K562 (cell line): Measurements from ENCODE around the gene CCNL2. TPM values are rescaled to one million over a fixed set of nuclear protein-coding genes. Genes with fewer than 3 reads are reported as not detected.

Source experiments
- ATAC-seq: fragments of 200-7000 bp; cut with Tn5 transposase; 3 replicates; pipeline ENCODE4 v1.9.1; 2020; ENCODE audit warnings: moderate library complexity
- BruUV-seq: library from RNA; stranded (reverse); fragments of 400-500 nt; replicated peaks from 2 replicates; lab custom pipeline; 2021; lab: Mats Ljungman, UMichigan
- CTCF ChIA-PET: fragments of 300-600 bp; formaldehyde crosslinking; extraction: SDS; loops from one replicate; lab custom pipeline; 2021; ENCODE audit warnings: low intra/inter-chr PET ratio; lab: Yijun Ruan, JAX
- POLR2A ChIA-PET: fragments of 300-600, 350-650 bp; sonication (Branson Sonifier 250); formaldehyde crosslinking; extraction: SDS; loops from one replicate; lab custom pipeline; 2021; ENCODE audit warnings: antibody characterized with exemption, inconsistent platforms; lab: Yijun Ruan, JAX
- DNase-seq, 4 experiments: peaks; one replicate each; pipeline versions ENCODE4 v3.0.0 to v3.0.0-alpha.2; 2011 to 2018; ENCODE audit warnings: low spot score in 3 of 4, mixed read lengths in 3 of 4; ENCODE audit errors: extremely low read depth in 1 of 4
- FAIRE-seq: peaks from 2 replicates; lab custom pipeline; 2011; peaks lifted over from hg19 to GRCh38; lab: Jason Lieb, UNC
- H2AFZ ChIP-seq: 2 replicates; pipeline ENCODE4 v1.6.0; 2011; ENCODE audit warnings: low read depth, low read length, control low read depth, inconsistent platforms
- H3K27ac ChIP-seq: fragments of 200-600 bp; 3 replicates; pipeline ENCODE4 v1.8.0; 2011; ENCODE audit warnings: low read depth, mild to moderate bottlenecking, control low read depth, inconsistent platforms, low read length, moderate library complexity, mixed read lengths; ENCODE audit errors: extremely low read depth
- H3K27me3 ChIP-seq, 2 experiments: fragments of 300-600 bp in 1 of 2; 2 replicates in 1 of 2; 3 replicates in 1 of 2; pipeline versions ENCODE4 v1.6.0 to v1.8.0; 2011; ENCODE audit warnings: inconsistent platforms in 2 of 2, low read length in 2 of 2, mild to moderate bottlenecking in 1 of 2, mixed read lengths in 1 of 2, moderate library complexity in 1 of 2; ENCODE audit not compliant: control insufficient read depth in 2 of 2, insufficient read depth in 2 of 2
- H3K36me3 ChIP-seq: fragments of 300-600 bp; 3 replicates; pipeline ENCODE4 v1.8.0; 2011; ENCODE audit warnings: mild to moderate bottlenecking, low read length, inconsistent platforms; ENCODE audit not compliant: control insufficient read depth, insufficient read depth
- H3K4me1 ChIP-seq, 2 experiments: fragments of 200-600 bp in 1 of 2; replicated peaks in 1 of 2; 2 replicates in 1 of 2; 3 replicates in 1 of 2; pipeline versions ENCODE4 v1.5.1 to v1.8.0; 2011; ENCODE audit warnings: inconsistent platforms in 2 of 2, low read length in 2 of 2, mild to moderate bottlenecking in 1 of 2, mixed read lengths in 1 of 2, moderate library complexity in 1 of 2; ENCODE audit not compliant: control insufficient read depth in 2 of 2, insufficient read depth in 2 of 2
- H3K4me2 ChIP-seq: 2 replicates; pipeline ENCODE4 v1.6.1; 2011; ENCODE audit warnings: low read length, control low read depth, inconsistent platforms, mixed read lengths; ENCODE audit not compliant: insufficient read depth
- H3K4me3 ChIP-seq: fragments of 200-600 bp; sonication (generic), shearing (Covaris generic); 2 replicates; pipeline ENCODE4 v1.5.1; 2016; ENCODE audit warnings: control low read depth, inconsistent platforms
- H3K79me2 ChIP-seq: fragments of 200-600 bp; 3 replicates; pipeline ENCODE4 v1.8.0; 2011; ENCODE audit warnings: low read length, inconsistent platforms; ENCODE audit not compliant: control insufficient read depth, insufficient read depth
- H3K9ac ChIP-seq, 2 experiments: 2 replicates each; pipeline versions ENCODE4 v1.6.0 to v1.6.1; 2011; ENCODE audit warnings: low read depth in 2 of 2, low read length in 2 of 2, control low read depth in 1 of 2, inconsistent platforms in 1 of 2, mild to moderate bottlenecking in 1 of 2, mixed read lengths in 1 of 2; ENCODE audit not compliant: insufficient read depth in 1 of 2
- H3K9me1 ChIP-seq: one replicate; pipeline ENCODE4 v1.6.0; 2011; ENCODE audit warnings: inconsistent platforms, mild to moderate bottlenecking, low read length, moderate library complexity; ENCODE audit not compliant: control insufficient read depth, insufficient read depth
- H3K9me3 ChIP-seq: replicated peaks from 2 replicates; pipeline ENCODE4 v1.5.1; 2011; ENCODE audit warnings: low read depth, low read length, inconsistent platforms; ENCODE audit not compliant: control insufficient read depth, insufficient read depth
- H4K20me1 ChIP-seq: replicated peaks from 2 replicates; pipeline ENCODE4 v1.6.1; 2011; ENCODE audit warnings: low read length, inconsistent platforms, mixed read lengths; ENCODE audit not compliant: control insufficient read depth, insufficient read depth
- ARID3B ChIP-seq: fragments of 250-450 bp; sonication (Bioruptor Pico); IDR thresholded peaks from 2 replicates; pipeline ENCODE4 v1.4.0; 2020; ENCODE audit warnings: borderline replicate concordance
- PML ChIP-seq: IDR thresholded peaks from 2 replicates; pipeline ENCODE4 v1.6.1; 2012; ENCODE audit warnings: low read length, inconsistent platforms
- RBFOX2 ChIP-seq: fragments of 200-400 bp; formaldehyde crosslinking; IDR thresholded peaks from 2 replicates; pipeline ENCODE4 v1.6.1; 2017; ENCODE audit warnings: low read depth, mild to moderate bottlenecking, low read length, moderate library complexity
- WGBS: fragments of 100-300 bp; shearing (Covaris generic); methylation state at CpG from one replicate; pipeline ENCODE4 v1.1.6; 2016; ENCODE audit warnings: low coverage, mixed read lengths; ENCODE audit not compliant: insufficient coverage; ENCODE audit errors: missing lambda C conversion rate; 5-methylcytosine and 5-hydroxymethylcytosine counted together
- in situ Hi-C: fragments of 300-500 bp; cut with MboI; formaldehyde crosslinking; loops from 4 replicates; pipeline ENCODE4 v1.15.0; 2018; ENCODE audit warnings: inconsistent platforms, mixed read lengths
- intact Hi-C: fragments of 100-400 bp; cut with micrococcal nuclease; formaldehyde crosslinking; loops from 2 replicates; pipeline ENCODE4 v1.14.2; 2022
- polyA plus RNA-seq, 8 experiments: library from polyadenylated mRNA; depleted of rRNA in 4 of 8; stranded (reverse) in 5 of 8; unstranded in 3 of 8; fragments of >200 nt; fragmentation: Nextera tagmentation in 2 of 8; fragmentation: Illumina TruSeq in 1 of 8; extraction: Ambion mirVana in 2 of 8; extraction: Trizol in 1 of 8; gene quantifications; 2 replicates each; pipeline versions ENCODE4 v1.2.1 to v1.2.3, GENCODE V29; 2011 to 2014; ENCODE audit warnings: inconsistent platforms in 1 of 8, missing spikeins in 1 of 8
- total RNA-seq, 7 experiments: library from RNA; depleted of rRNA in 6 of 7; stranded (reverse); fragments of >200 nt in 6 of 7; fragmentation: Illumina TruSeq in 2 of 7; extraction: Trizol in 2 of 7; gene quantifications; 2 replicates each; pipeline versions ENCODE4 v1.2.1 to v1.2.3, GENCODE V29; 2011 to 2021; ENCODE audit warnings: low replicate concordance in 1 of 7

CCNL2 gene
- total and polyA plus RNA-seq, 9 of the 15 experiments (the other 6 are each of a cell fraction or from before 2014, with no cell fraction given), result 2.8 to 287 (median 94.5) TPM

- no peak for FAIRE-seq
- 93% methylated on average over 8 of the region's 8 CpGs for WGBS
- Histone ChIP-seq H3K36me3 (peaks cover 60% of the 10 kb centered on the region), H3K27me3 (no peaks in the 10 kb centered on the region), H3K4me1 (peaks cover 0 to 16% of the 10 kb centered on the region in 2 experiments; a peak in 3 of 5 replicates), H3K4me3 (no peak overlapping the region), H3K9me3 (peaks cover 2% of the 10 kb centered on the region; the same call in 1 of the 2 replicates), H3K9me1 (no peaks in the 10 kb centered on the region), H3K4me2 (no peak overlapping the region), H3K9ac (no peak overlapping the region), H2AFZ (no peak overlapping the region), H3K27ac (no peak overlapping the region), H3K79me2 (no peaks in the 10 kb centered on the region), H4K20me1 (no peaks in the 10 kb centered on the region)
- peak in 1 of 4 experiments; percentile 16 for DNase-seq
- intact Hi-C loops, result no loop called here
- TF ChIP-seq PML (peak; percentile 28; the same call in 1 of the 2 replicates), RBFOX2 (peak; percentile 13; the same call in 1 of the 2 replicates), ARID3B (CRISPR knock-in tag) (no peak)
- no TSS peak for BruUV-seq
- ChIA-PET POLR2A (interaction anchor here (1.1 to 7.1 kb wide), 4 partner anchors 10 to 38 kb away, joined by 3 to 58 read pairs (median 31); partner anchors contain the start of genes AURKAIP1 and CCNL2), CTCF (no interaction called here)
- in situ Hi-C loops, result no loop called here
- ATAC-seq, result no peak
These were observed 13.2 kb downstream of the CCNL2 start for GRCh38 chr1:1385931-1386330.
